ENCODE data around the gene ERBB4.
"Not testable (repeated sequence)": the region's sequence is repeated elsewhere in the genome, so short reads cannot be mapped to it uniquely, and the experiment has no call there.

The ERBB4 gene

GRCh38 chr2:212477571-212477970 is 61.0 kb downstream of the ERBB4 start:
- Histone ChIP-seq H3K79me2 (ENCODE audit: insufficient read depth, low read depth) (no peaks in the 10 kb centered on the region), H3K4me3 (IDR thresholded peaks at IDR 0.05; ENCODE audit: insufficient read depth, low read depth, low read length) (no peak overlapping the region), H3K27me3 (ENCODE audit: insufficient read depth, low read depth) (no peaks in the 10 kb centered on the region), H2AFZ (ENCODE audit: low read depth) (no peak overlapping the region), H3K4me2 (no peak overlapping the region), H4K20me1 (ENCODE audit: insufficient read depth) (no peaks in the 10 kb centered on the region), H3K27ac (no peak overlapping the region), H3K36me3 (ENCODE audit: insufficient read depth) (no peaks in the 10 kb centered on the region), H3K9ac (no peak overlapping the region), H3K4me1 (ENCODE audit: low read depth, poor library complexity, severe bottlenecking) (no peaks in the 10 kb centered on the region)
- TF ChIP-seq, protein P1, sequence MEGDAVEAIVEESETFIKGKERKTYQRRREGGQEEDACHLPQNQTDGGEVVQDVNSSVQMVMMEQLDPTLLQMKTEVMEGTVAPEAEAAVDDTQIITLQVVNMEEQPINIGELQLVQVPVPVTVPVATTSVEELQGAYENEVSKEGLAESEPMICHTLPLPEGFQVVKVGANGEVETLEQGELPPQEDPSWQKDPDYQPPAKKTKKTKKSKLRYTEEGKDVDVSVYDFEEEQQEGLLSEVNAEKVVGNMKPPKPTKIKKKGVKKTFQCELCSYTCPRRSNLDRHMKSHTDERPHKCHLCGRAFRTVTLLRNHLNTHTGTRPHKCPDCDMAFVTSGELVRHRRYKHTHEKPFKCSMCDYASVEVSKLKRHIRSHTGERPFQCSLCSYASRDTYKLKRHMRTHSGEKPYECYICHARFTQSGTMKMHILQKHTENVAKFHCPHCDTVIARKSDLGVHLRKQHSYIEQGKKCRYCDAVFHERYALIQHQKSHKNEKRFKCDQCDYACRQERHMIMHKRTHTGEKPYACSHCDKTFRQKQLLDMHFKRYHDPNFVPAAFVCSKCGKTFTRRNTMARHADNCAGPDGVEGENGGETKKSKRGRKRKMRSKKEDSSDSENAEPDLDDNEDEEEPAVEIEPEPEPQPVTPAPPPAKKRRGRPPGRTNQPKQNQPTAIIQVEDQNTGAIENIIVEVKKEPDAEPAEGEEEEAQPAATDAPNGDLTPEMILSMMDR (conservative IDR thresholded peaks at IDR 0.05; ENCODE audit: low read depth, low read length), result no peak

- Histone ChIP-seq H3K27me3 (ENCODE audit: insufficient read depth, low read depth) (no peaks in the 10 kb centered on the region), H3K79me2 (ENCODE audit: insufficient read depth, low read depth) (no peaks in the 10 kb centered on the region), H4K20me1 (ENCODE audit: insufficient read depth) (no peaks in the 10 kb centered on the region), H3K9ac (no peak overlapping the region), H3K4me1 (ENCODE audit: low read depth, poor library complexity, severe bottlenecking) (no peaks in the 10 kb centered on the region), H3K36me3 (ENCODE audit: insufficient read depth) (no peaks in the 10 kb centered on the region), H3K27ac (no peak overlapping the region), H3K4me3 (IDR thresholded peaks at IDR 0.05; ENCODE audit: insufficient read depth, low read depth, low read length) (no peak overlapping the region), H2AFZ (ENCODE audit: low read depth) (no peak overlapping the region), H3K4me2 (no peak overlapping the region)
- TF ChIP-seq, protein P1 (conservative IDR thresholded peaks at IDR 0.05; ENCODE audit: low read depth, low read length), result no peak
These were observed 65.4 kb downstream of the ERBB4 start for GRCh38 chr2:212473211-212473610.

DNA sequence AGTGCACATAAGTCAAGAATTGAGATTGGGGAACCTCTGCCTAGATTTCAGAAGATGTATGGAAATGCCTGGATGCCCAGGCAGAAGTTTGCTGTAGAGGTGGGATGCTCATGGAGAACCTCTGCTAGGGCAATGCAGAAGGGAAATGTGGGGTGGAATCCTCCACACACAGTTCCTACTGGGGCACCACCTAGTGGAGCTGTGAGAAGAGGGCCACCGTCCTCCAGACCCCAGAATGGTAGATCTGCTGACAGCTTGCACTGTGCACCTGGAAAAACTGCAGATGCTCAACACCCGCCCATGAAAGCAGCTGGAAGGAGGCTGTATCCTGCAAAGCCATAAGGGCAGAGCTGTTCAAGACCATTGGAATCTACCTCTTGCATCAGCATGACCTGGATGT is 71.1 kb downstream of the ERBB4 start:
- not testable (repeated sequence) for H3K27me3 ChIP-seq (ENCODE audit: insufficient read depth, low read depth); H3K4me1 ChIP-seq (ENCODE audit: low read depth, poor library complexity, severe bottlenecking); H3K36me3 ChIP-seq (ENCODE audit: insufficient read depth); H3K4me2 ChIP-seq; H3K79me2 ChIP-seq (ENCODE audit: insufficient read depth, low read depth); H3K27ac ChIP-seq; H4K20me1 ChIP-seq (ENCODE audit: insufficient read depth); H3K4me3 ChIP-seq (IDR thresholded peaks at IDR 0.05; ENCODE audit: insufficient read depth, low read depth, low read length); H3K9ac ChIP-seq; H2AFZ ChIP-seq (ENCODE audit: low read depth)

DNA sequence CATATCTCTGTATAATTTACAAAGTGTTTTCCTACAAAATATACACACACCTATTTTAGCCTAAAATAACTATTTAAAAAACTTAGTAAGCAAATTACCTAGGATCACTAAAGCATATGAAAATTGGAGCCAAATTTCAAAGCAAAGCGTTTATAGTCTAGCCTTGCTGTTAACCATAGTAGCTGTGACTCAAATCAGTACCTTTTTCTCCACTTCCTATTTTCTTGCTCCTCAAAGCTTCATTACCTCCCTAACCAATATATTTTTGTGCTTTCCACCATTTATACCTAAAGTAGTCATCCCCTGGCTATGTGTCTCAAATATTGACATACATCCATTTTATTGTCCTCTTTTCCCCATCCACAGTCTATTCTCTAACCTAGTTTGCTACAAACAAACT is 73.1 kb downstream of the ERBB4 start:
- no peak overlapping the region for H3K9ac ChIP-seq
- H3K27ac ChIP-seq, result no peak overlapping the region
- no peaks in the 10 kb centered on the region for H4K20me1 ChIP-seq (ENCODE audit: insufficient read depth)
- TF ChIP-seq, protein P1 (conservative IDR thresholded peaks at IDR 0.05; ENCODE audit: low read depth, low read length), result no peak
- H3K36me3 ChIP-seq (ENCODE audit: insufficient read depth), result no peaks in the 10 kb centered on the region
- H3K27me3 ChIP-seq (ENCODE audit: insufficient read depth, low read depth), result no peaks in the 10 kb centered on the region
- no peaks in the 10 kb centered on the region for H3K79me2 ChIP-seq (ENCODE audit: insufficient read depth, low read depth)
- H2AFZ ChIP-seq (ENCODE audit: low read depth), result no peak overlapping the region
- no peak overlapping the region for H3K4me3 ChIP-seq (IDR thresholded peaks at IDR 0.05; ENCODE audit: insufficient read depth, low read depth, low read length)
- H3K4me2 ChIP-seq, result no peak overlapping the region
- no peaks in the 10 kb centered on the region for H3K4me1 ChIP-seq (ENCODE audit: low read depth, poor library complexity, severe bottlenecking)

DNA sequence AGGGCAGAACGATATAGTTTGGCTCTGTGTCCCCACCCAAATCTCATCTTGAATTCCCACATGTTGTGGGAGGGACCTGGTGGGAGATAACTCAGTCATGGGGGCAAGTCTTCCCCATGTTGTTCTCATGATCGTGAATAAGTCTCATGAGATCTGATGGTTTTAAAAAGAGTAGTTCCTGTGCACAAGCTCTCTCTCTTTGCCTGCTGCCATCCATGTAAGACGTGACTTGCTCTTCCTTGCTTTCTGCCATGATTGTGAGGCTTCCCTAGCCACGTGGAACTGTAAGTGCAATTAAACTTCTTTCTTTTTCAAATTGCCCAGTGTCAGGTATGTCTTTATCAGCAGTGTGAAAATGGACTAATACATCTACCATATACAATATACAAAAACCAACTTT is 76.9 kb downstream of the ERBB4 start:
- not testable (repeated sequence) for H2AFZ ChIP-seq (ENCODE audit: low read depth)

More for the DNA sequence above, 76.9 kb downstream of the ERBB4 start:
- H3K27me3 ChIP-seq (ENCODE audit: insufficient read depth, low read depth); H3K9ac ChIP-seq; H3K4me2 ChIP-seq; H4K20me1 ChIP-seq (ENCODE audit: insufficient read depth); H3K4me3 ChIP-seq (IDR thresholded peaks at IDR 0.05; ENCODE audit: insufficient read depth, low read depth, low read length); H3K4me1 ChIP-seq (ENCODE audit: low read depth, poor library complexity, severe bottlenecking); H3K36me3 ChIP-seq (ENCODE audit: insufficient read depth); H3K27ac ChIP-seq; H3K79me2 ChIP-seq (ENCODE audit: insufficient read depth, low read depth): not testable (repeated sequence)

Measured in KMS-11 (cell line).